Gastroesophageal sphincter (tissue), 4 donors: Measurements from ENCODE around the gene PRSS56. TPM values are rescaled to one million over a fixed set of nuclear protein-coding genes. Genes with fewer than 3 reads are reported as not detected.

Source experiments
- ATAC-seq: fragments of 150-250 bp; one replicate; pipeline ENCODE4 v1.9.1; 2016; ENCODE audit warnings: mild to moderate bottlenecking, moderate library complexity
- H3K27ac ChIP-seq, 4 donors: fragments of 200-600 bp; sonication (generic) in 3 of 4; 1 replicate in 3 of 4; 2 replicates in 1 of 4; pipeline ENCODE4 v1.5.1; 2016 to 2019
- H3K27me3 ChIP-seq: fragments of 200-600 bp; sonication (generic); one replicate; pipeline ENCODE4 v1.5.1; 2019
- H3K36me3 ChIP-seq, 2 donors: fragments of 200-600 bp; sonication (generic); one replicate each; pipeline ENCODE4 v1.5.1; 2019; ENCODE audit warnings: control low read depth in 1 of 2
- H3K4me1 ChIP-seq, 3 donors: fragments of 200-600 bp; sonication (generic); 1 replicate in 2 of 3; 2 replicates in 1 of 3; pipeline ENCODE4 v1.5.1; 2016 to 2019; ENCODE audit warnings: control low read depth in 2 of 3
- H3K4me3 ChIP-seq, 2 donors: fragments of 200-600 bp; sonication (generic); one replicate each; pipeline ENCODE4 v1.5.1; 2019; ENCODE audit warnings: mild to moderate bottlenecking in 1 of 2, moderate library complexity in 1 of 2
- H3K9me3 ChIP-seq, 3 donors: fragments of 200-600 bp; sonication (generic); one replicate each; pipeline ENCODE4 v1.5.1; 2017 to 2019; ENCODE audit warnings: control low read depth in 2 of 3
- CTCF ChIP-seq, 4 experiments: fragments of 200-600 bp in 2 of 4; fragments of 450-650 bp in 2 of 4; sonication (generic) in 1 of 4; IDR thresholded peaks; one replicate each; pipeline ENCODE4 v1.5.1; 2017 to 2019; ENCODE audit warnings: antibody characterized with exemption in 4 of 4, mild to moderate bottlenecking in 2 of 4, moderate library complexity in 2 of 4
- EP300 ChIP-seq: sonication (generic); formaldehyde crosslinking; IDR thresholded peaks from one replicate; pipeline ENCODE4 v1.6.1; 2017; ENCODE audit warnings: antibody characterized with exemption, mild to moderate bottlenecking
- POLR2A ChIP-seq, 2 donors: fragments of 450-650 bp; IDR thresholded peaks; one replicate each; pipeline ENCODE4 v1.6.1; 2017; ENCODE audit warnings: antibody characterized with exemption in 2 of 2, mild to moderate bottlenecking in 2 of 2, moderate library complexity in 1 of 2
- POLR2AphosphoS5 ChIP-seq: sonication (generic); formaldehyde crosslinking; IDR thresholded peaks from one replicate; pipeline ENCODE4 v1.6.1; 2017; ENCODE audit warnings: antibody characterized with exemption
- WGBS, 2 donors: methylation state at CpG; one replicate each; pipeline ENCODE4 v1.1.5; 2018; ENCODE audit warnings: low coverage in 1 of 2; 5-methylcytosine and 5-hydroxymethylcytosine counted together
- total RNA-seq, 4 donors: library from RNA; depleted of rRNA; stranded (reverse); fragments of >200 nt; gene quantifications; one replicate each; pipeline ENCODE4 v1.1.0, GENCODE V29; 2016

Gene PRSS56
- total RNA-seq, 4 donors from 2014 or later: not detected

DNA sequence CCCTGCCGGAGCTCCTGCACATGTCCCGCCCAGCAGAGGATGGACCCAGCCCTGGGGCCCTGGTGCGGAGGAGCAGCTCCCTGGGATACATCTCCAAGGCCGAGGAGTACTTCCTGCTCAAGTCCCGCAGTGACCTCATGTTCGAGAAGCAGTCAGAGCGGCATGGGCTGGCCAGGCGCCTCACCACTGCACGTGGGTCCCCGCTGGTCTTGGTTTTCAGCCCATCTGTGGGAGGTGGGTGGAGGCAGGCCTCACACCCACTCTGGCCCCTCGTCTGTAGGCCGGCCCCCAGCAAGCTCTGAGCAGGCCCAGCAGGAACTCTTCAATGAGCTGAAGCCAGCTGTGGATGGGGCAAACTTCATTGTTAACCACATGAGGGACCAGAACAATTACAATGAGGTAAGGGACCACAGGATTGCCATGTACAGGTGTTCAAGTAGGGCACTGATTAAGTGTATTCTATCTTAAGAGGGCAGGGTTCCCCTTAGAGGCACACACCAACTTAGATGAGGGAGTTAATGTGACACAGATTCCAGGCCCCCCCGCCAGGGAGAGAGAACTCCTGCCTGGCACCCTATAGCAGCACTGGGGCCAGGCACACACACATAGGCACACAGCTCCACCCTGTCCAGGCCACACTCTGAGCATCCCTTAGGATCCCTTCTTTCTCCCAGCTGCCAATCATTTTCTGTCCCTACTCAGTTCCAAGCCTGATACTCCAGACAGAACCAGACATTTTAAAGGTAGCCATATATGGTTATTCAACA, 13.9 kb downstream of the PRSS56 start:
- H3K36me3 ChIP-seq: no peaks in the 10 kb centered on the region
- WGBS, 2 donors: 89% methylated on average over 3 of the region's 13 CpGs; no CpG with 5 or more reads in 1 of the 2 donors
- TF ChIP-seq POLR2AphosphoS5: no peak
- no peak for TF ChIP-seq POLR2A (IDR thresholded peaks at IDR 0.05)
- no peak for TF ChIP-seq EP300
- H3K27me3 ChIP-seq: peaks cover 50% of the 10 kb centered on the region
- H3K4me3 ChIP-seq: no peak overlapping the region
- no peaks in the 10 kb centered on the region for H3K4me1 ChIP-seq
- ATAC-seq: peak; percentile 12
- H3K9me3 ChIP-seq: peaks cover 0 to 11% (median 0%) of the 10 kb centered on the region in 3 donors
- no peak overlapping the region for H3K27ac ChIP-seq

DNA sequence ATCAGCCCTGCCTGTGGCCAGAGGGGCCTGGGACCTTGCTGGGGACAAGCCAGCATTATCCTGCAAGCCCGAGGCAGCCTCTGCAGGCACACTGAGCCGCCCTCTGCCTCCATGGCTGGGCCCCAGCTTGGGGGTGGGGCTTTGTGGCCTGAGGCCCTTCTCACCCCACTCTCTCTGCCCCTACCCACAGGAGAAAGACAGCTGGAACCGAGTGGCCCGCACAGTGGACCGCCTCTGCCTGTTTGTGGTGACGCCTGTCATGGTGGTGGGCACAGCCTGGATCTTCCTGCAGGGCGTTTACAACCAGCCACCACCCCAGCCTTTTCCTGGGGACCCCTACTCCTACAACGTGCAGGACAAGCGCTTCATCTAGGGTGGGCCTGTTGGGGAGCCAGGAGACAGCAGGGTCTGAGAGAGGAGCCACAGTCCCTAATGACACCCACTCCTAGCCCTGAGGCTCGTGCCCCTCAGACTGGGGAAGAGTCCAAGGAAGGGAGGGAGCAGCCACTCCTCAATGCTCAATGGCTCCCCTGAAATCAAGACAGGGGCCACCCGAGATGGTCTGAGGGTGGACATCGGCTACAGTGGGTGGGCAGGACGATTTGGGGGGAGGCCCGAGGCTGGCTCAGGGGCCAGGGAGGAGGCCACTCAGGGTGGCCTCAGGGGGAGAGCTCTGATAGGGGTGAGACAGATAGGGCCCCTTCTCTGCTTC, 14.9 kb downstream of the PRSS56 start:
- TF ChIP-seq CTCF (IDR thresholded peaks at IDR 0.05) (no peak), EP300 (no peak)
- peaks cover 0 to 11% (median 0%) of the 10 kb centered on the region in 3 donors for H3K9me3 ChIP-seq
- ATAC-seq: no peak
- H3K4me3 ChIP-seq: no peak overlapping the region
- H3K4me1 ChIP-seq: no peaks in the 10 kb centered on the region
- no peak overlapping the region for H3K27ac ChIP-seq
- peaks cover 55% of the 10 kb centered on the region for H3K27me3 ChIP-seq
- H3K36me3 ChIP-seq: no peaks in the 10 kb centered on the region
- WGBS, 2 donors: 80% methylated on average over 1 of the region's 14 CpGs; no CpG with 5 or more reads in 1 of the 2 donors

DNA sequence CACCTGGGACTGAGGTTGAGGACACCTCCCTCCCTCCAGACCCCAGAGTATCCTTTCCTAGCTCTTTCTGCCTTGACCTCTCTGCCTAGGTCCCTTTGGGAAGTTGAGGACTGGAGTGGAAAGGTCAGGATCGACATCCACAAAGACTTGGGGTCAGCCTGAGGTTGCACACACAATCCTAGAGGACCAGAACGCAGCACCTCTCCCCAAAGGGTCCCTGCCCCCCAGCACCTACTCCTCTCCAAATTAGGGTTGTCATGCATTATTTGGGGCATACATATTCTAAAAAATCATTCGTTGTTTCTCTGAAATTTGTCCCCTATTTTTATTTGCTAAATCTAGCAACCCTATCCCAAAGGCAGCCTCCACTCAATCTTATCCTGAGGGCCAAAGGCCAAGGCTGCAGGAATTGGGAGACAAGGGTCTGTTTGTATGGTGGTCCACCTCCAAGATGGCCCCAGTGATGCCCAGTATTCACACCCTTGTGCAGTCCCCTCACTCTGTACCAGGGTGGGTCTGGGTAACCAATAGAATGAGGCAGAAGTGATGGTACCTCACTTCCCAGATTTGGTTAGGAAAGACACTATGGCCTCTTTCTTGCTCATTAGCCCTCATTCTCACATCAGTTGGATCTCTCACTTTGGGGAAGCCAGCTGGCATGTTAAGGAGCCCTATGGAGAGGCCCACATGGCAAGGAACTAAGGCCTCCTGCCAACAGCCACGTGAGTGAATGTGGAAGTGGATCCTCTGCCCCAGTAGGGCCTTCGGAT, 15.8 kb downstream of the PRSS56 start:
- no peaks in the 10 kb centered on the region for H3K36me3 ChIP-seq
- ATAC-seq: no peak
- H3K27me3 ChIP-seq: peaks cover 62% of the 10 kb centered on the region
- 88% methylated on average over 2 of the region's 5 CpGs; no CpG with 5 or more reads in 1 of the 2 donors for WGBS, 2 donors
- H3K4me1 ChIP-seq: no peaks in the 10 kb centered on the region
- H3K27ac ChIP-seq: no peak overlapping the region
- no peak overlapping the region for H3K4me3 ChIP-seq
- peaks cover 0 to 11% (median 0%) of the 10 kb centered on the region in 3 donors for H3K9me3 ChIP-seq
- no peak for TF ChIP-seq POLR2A (IDR thresholded peaks at IDR 0.05)
- no peak for TF ChIP-seq POLR2AphosphoS5
- TF ChIP-seq EP300: no peak

GRCh38 chr2:232537079-232537478, 16.9 kb downstream of the PRSS56 start:
- TF ChIP-seq CTCF (IDR thresholded peaks at IDR 0.05) (no peak), POLR2AphosphoS5 (no peak), EP300 (no peak), POLR2A (IDR thresholded peaks at IDR 0.05) (no peak)
- Histone ChIP-seq H3K27ac (no peak overlapping the region), H3K4me3 (no peak overlapping the region), H3K27me3 (peaks cover 70% of the 10 kb centered on the region), H3K36me3 (no peaks in the 10 kb centered on the region), H3K9me3 (peaks cover 0 to 11% (median 0%) of the 10 kb centered on the region in 3 donors), H3K4me1 (no peaks in the 10 kb centered on the region)
- no peak for ATAC-seq
- 80% methylated on average over 2 of the region's 5 CpGs; no CpG with 5 or more reads in 1 of the 2 donors for WGBS, 2 donors

DNA sequence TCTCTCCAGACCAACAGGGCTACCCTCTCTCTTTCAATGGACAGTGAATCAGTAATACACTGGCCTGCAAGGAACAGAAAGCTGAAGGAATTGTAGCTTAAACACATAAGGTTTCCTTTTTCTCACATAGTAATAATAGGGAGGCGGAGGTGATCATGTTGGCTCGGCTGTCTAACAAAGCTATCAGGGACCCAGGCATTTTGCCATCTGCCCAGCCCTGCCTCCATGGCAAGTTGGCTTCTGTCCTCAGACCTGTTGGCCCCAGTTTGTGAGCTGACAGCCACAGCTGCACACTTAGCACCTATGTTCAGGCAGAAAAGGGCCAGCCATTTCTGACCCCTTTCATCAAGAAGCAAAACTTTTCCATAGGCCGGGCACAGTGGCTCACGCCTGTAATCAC, 17.3 kb downstream of the PRSS56 start:
- no peak overlapping the region for H3K27ac ChIP-seq
- WGBS, 2 donors: 100% methylated on average over 1 of the region's 4 CpGs; no CpG with 5 or more reads in 1 of the 2 donors
- H3K27me3 ChIP-seq: peaks cover 70% of the 10 kb centered on the region
- no peaks in the 10 kb centered on the region for H3K4me1 ChIP-seq
- H3K9me3 ChIP-seq: peaks cover 0 to 11% (median 0%) of the 10 kb centered on the region in 3 donors
- no peaks in the 10 kb centered on the region for H3K36me3 ChIP-seq
- no peak overlapping the region for H3K4me3 ChIP-seq
- no peak for ATAC-seq
- TF ChIP-seq EP300 (no peak), POLR2A (IDR thresholded peaks at IDR 0.05) (no peak), CTCF (IDR thresholded peaks at IDR 0.05) (no peak), POLR2AphosphoS5 (no peak)
